Measurements from ENCODE around the gene PI4KB.

DNA sequence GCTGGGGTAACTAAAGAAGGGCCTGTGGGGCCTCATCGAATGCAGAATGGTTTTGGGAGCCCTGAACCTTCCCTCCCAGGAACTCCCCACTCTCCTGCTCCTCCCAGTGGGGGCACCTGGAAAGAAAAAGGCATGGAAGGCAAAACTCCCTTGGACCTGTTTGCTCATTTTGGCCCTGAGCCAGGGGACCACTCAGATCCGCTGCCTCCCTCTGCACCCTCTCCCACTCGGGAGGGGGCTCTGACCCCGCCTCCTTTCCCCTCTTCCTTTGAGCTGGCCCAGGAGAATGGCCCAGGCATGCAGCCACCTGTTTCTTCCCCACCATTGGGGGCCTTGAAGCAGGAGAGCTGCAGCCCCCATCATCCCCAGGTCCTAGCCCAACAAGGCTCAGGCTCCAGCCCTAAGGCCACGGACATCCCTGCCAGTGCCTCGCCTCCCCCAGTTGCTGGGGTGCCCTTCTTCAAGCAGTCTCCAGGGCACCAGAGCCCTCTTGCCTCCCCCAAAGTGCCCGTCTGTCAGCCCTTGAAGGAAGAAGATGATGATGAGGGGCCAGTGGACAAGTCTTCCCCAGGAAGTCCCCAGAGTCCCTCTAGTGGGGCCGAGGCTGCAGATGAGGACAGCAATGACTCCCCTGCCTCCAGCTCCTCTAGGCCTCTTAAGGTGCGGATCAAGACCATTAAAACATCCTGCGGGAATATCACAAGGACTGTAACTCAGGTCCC, 40.4 kb downstream of the PI4KB start:
- TF ChIP-seq, protein P1, sequence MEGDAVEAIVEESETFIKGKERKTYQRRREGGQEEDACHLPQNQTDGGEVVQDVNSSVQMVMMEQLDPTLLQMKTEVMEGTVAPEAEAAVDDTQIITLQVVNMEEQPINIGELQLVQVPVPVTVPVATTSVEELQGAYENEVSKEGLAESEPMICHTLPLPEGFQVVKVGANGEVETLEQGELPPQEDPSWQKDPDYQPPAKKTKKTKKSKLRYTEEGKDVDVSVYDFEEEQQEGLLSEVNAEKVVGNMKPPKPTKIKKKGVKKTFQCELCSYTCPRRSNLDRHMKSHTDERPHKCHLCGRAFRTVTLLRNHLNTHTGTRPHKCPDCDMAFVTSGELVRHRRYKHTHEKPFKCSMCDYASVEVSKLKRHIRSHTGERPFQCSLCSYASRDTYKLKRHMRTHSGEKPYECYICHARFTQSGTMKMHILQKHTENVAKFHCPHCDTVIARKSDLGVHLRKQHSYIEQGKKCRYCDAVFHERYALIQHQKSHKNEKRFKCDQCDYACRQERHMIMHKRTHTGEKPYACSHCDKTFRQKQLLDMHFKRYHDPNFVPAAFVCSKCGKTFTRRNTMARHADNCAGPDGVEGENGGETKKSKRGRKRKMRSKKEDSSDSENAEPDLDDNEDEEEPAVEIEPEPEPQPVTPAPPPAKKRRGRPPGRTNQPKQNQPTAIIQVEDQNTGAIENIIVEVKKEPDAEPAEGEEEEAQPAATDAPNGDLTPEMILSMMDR (IDR thresholded peaks at IDR 0.05 in 4 of 5, conservative IDR thresholded peaks at IDR 0.05 in 1 of 5) = no peak
- no peak for TF ChIP-seq POLR2A (IDR thresholded peaks at IDR 0.05)
